Measurements from ENCODE around the gene DGKB. TPM values are rescaled to one million over a fixed set of nuclear protein-coding genes. Genes with fewer than 3 reads are reported as not detected.

The DGKB gene
- total and polyA plus RNA-seq, 2 of the 8 experiments (the other 6 are each of a cell fraction or from before 2014, with no cell fraction given), result 1.9 to 2.6 TPM

- Histone ChIP-seq H3K36me3 (ENCODE audit: control insufficient read depth in 2 of 4, insufficient read depth in 4 of 4, low read length in 3 of 4) (no peaks in the 10 kb centered on the region), H3K56ac (replicated peaks; ENCODE audit: insufficient read length, low read depth, low read length) (no peak overlapping the region), H3K27ac (ENCODE audit: low read depth, low read length) (no peak overlapping the region), H3K14ac (ENCODE audit: insufficient read length) (no peak overlapping the region), H4K5ac (ENCODE audit: insufficient read length, low read depth, low read length) (no peak overlapping the region), H3K23ac (ENCODE audit: insufficient read length) (no peak overlapping the region), H3K4me3 (ENCODE audit: extremely low read depth in 1 of 4, insufficient read depth in 2 of 4, low read depth in 3 of 4, low read length in 4 of 4) (no peak overlapping the region), H3K79me2 (ENCODE audit: control insufficient read depth in 1 of 2, insufficient read depth in 2 of 2, low read length in 2 of 2) (no peaks in the 10 kb centered on the region), H3K9ac (replicated peaks in 1 of 4; ENCODE audit: extremely low read depth in 1 of 4, low read depth in 3 of 4, low read length in 3 of 4) (no peak overlapping the region), H2BK120ac (replicated peaks; ENCODE audit: low read depth, low read length) (no peak overlapping the region), H4K20me1 (replicated peaks in 1 of 2; ENCODE audit: control insufficient read depth in 1 of 2, insufficient read depth in 2 of 2, low read length in 2 of 2) (no peaks in the 10 kb centered on the region), H4K91ac (replicated peaks; ENCODE audit: insufficient read length, low read length) (no peak overlapping the region), H3K4me1 (replicated peaks in 1 of 4; ENCODE audit: control insufficient read depth in 3 of 4, insufficient read depth in 4 of 4, low read length in 3 of 4) (no peaks in the 10 kb centered on the region; a peak in 1 of 7 replicates), H3K4me2 (ENCODE audit: insufficient read depth in 1 of 2, low read depth in 2 of 2, low read length in 2 of 2) (no peak overlapping the region), H3K4ac (replicated peaks; ENCODE audit: insufficient read length, low read depth, low read length) (no peak overlapping the region), H2BK20ac (ENCODE audit: low read length) (no peak overlapping the region), H3K23me2 (ENCODE audit: low read depth, low read length) (no peaks in the 10 kb centered on the region), H3K18ac (ENCODE audit: extremely low read depth, low read length) (no peak overlapping the region), H3K9me3 (ENCODE audit: insufficient read depth in 2 of 2, low read depth in 1 of 2, low read length in 1 of 2) (no peaks in the 10 kb centered on the region), H3K27me3 (replicated peaks in 1 of 4; ENCODE audit: control insufficient read depth in 3 of 4, extremely low read depth in 1 of 4, insufficient read depth in 3 of 4, low read length in 3 of 4) (no peaks in the 10 kb centered on the region), H2AK5ac (ENCODE audit: low read depth, low read length) (no peak overlapping the region), H4K8ac (ENCODE audit: extremely low read depth, insufficient read depth, low read length) (no peak overlapping the region), H2BK5ac (ENCODE audit: low read depth, low read length) (0 out of 2 replicates have a peak overlapping the region, but pooled peaks have one; percentile 60), H3K79me1 (ENCODE audit: low read depth, low read length) (no peaks in the 10 kb centered on the region; the same call in 1 of the 2 replicates), H2BK15ac (ENCODE audit: low read length) (no peak overlapping the region), H2AFZ (ENCODE audit: low read length) (no peak overlapping the region), H2BK12ac (ENCODE audit: low read depth, low read length) (no peak overlapping the region)
- WGBS, 2 experiments (ENCODE audit: extremely low coverage in 1 of 2, insufficient coverage in 1 of 2, insufficient read length in 1 of 2, insufficient replicate concordance in 2 of 2, low coverage in 1 of 2, low lambda C conversion rate in 2 of 2, missing lambda C conversion rate in 1 of 2), result 97% methylated on average over 9 of the region's 9 CpGs; no CpG with 5 or more reads in 1 of the 2 experiments
- DNase-seq (ENCODE audit: low read depth in 1 of 2, low spot score in 2 of 2), result no peak
- TF ChIP-seq ATF2 (IDR thresholded peaks at IDR 0.05; ENCODE audit: low read length), result no peak
- no peak for TF ChIP-seq TAF7 (optimal IDR thresholded peaks at IDR 0.05; ENCODE audit: borderline replicate concordance, low read depth, low read length)
- no peak for TF ChIP-seq SUZ12 (IDR thresholded peaks at IDR 0.05; ENCODE audit: low read length)
- no peak for TF ChIP-seq TEAD4 (IDR thresholded peaks at IDR 0.05; ENCODE audit: low read depth, low read length)
- TF ChIP-seq PHF8 (conservative IDR thresholded peaks at IDR 0.05; ENCODE audit: low read depth, low read length), result no peak
- no peak for TF ChIP-seq EGR1 (IDR thresholded peaks at IDR 0.05; ENCODE audit: borderline replicate concordance, low read depth, low read length)
- TF ChIP-seq TBP (IDR thresholded peaks at IDR 0.05; ENCODE audit: low read depth, low read length), result no peak
- no peak for TF ChIP-seq SP1 (IDR thresholded peaks at IDR 0.05; ENCODE audit: low read depth, low read length)
- no peak for FAIRE-seq
- CTCF ChIA-PET (ENCODE audit: partially characterized antibody), result interaction anchor here (1.1 to 2.1 kb wide), 3 partner anchors 12 to 23 kb away, joined by 3 to 9 read pairs (median 3); no protein-coding TSS in a partner anchor
- POLR2A ChIA-PET (ENCODE audit: partially characterized antibody), result no interaction called here
Observed at GRCh38 chr7:14786314-14786895, 116.1 kb downstream of the DGKB start.

All from H1 (cell line).